ENCODE measurements around the gene PLA2G2C.
A peak's percentile ranks its signal among the peaks of the same experiment; 100 is the strongest.

PLA2G2C gene

DNA sequence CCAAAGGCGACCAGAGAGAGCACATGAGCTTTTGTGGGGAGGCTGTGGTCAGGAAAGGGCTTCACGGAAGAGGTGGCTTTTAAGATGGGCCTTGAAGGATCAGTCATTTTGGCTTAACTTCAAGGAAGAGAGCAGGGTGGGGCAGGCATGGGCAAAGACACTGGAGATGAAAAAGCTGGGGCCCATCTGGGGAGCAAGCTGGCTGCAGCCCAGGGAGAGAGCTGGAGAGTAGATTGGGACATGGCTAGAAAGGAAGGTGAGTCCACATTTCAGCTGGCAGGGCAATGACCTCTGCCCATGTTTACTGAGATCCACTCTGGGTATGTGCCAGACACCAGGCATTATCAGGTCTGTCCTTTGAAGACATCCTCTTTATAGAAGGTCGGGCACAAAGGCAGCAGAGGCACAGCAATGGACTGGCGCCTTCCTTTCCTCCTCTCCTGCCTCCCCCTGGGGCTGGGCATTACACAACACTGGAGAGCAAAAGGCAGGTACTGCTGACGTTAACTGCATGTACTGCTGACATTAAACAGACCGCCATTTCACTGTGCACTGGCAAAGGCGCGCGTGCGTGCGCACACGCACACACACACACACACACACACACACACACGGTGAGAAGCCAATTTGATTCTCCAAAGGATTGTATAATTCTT, 2.6 kb downstream of the PLA2G2C start:
- no peak for DNase-seq (ENCODE audit: low read depth)

DNA sequence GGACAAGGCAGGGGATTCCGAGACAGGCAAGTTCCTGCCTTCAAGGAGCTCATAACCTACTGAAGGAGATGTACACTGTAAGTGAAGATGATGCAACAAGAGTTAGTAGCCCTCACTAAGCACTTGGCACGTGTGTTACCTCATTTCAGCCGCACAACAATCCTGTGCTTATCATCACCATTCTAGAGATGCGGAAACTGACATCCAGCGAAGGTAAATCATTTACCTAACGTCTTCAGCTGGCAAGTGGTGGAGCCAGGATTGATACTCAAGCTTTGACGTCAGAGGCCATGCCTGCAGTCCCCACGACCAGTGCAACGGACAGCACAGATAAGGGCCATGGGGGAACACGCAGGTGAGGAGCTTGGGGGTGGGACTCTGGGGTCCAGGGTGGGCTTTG, 3.3 kb downstream of the PLA2G2C start:
- no peak for DNase-seq (ENCODE audit: low read depth)

DNA sequence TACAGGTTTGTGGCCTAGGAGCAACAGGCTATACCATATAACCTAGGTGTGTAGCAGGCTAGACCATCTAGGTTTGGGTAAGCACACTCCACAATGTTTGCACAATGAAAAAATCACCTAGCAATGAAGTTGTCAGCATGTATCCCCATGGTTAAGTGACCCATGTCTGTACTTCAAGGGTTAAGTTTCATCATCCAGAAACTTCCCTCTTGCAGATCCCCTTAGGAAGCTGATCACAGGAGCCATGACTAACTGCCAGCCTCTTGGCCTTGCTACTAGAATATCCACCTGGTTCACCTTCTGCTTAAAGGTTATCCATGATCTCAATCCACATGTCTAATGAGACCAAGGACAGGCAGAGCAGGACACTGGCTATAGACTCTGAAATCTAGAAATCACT, 3.9 kb downstream of the PLA2G2C start:
- no peak for DNase-seq (ENCODE audit: low read depth)

DNA sequence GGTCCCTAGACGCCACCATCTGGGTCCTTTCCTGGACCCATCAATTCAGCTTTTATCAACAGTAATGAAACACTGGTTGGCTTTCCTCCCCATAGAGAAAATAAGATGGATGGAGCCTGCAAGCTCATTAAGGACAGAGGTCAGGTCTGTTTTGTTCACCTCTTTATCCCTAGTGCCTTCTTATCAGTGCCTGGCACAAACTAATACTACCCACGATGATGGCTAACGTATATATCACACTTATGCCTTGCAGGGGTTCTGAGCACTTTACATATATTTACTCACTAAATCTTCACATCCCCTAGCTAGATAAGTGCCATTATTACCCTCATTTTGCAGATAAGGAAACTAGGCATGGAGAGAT, 5.5 kb downstream of the PLA2G2C start:
- no peak for DNase-seq (ENCODE audit: low read depth)

DNA sequence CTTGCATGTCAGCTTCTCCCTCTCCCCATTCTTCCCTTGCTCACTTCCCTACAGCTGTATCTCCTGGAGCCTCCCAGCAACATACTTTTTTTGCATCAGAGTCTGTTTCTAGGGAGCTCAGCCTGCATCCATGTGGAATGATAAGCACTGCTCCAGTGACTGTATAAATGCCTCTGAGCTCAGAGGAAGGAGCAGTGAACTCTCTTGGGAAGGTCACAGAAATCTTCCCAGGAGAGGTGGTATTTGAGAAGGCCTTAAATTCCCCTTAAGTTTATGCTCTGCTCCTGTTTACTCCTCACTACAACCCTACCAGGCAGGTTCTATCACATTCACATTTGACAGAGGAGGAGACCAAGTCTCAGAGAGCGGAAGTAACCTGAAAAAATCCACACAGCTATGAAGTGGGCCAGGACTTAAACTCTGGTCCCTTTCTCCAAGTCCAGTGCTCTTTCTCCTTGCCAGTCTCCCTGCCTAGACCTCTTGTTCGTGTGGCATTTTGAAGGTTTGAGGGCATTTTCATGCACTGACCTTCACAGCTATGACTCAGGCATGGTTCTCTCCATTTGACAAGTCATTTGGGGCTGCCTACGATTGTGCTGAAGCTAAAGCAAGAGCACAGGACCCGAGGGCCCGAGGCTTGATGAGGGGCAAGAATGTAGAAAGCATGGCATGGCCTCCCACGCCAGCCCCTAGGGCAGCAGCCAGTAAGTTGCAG, 6.0 kb downstream of the PLA2G2C start:
- no peak for DNase-seq (ENCODE audit: low read depth)

DNA sequence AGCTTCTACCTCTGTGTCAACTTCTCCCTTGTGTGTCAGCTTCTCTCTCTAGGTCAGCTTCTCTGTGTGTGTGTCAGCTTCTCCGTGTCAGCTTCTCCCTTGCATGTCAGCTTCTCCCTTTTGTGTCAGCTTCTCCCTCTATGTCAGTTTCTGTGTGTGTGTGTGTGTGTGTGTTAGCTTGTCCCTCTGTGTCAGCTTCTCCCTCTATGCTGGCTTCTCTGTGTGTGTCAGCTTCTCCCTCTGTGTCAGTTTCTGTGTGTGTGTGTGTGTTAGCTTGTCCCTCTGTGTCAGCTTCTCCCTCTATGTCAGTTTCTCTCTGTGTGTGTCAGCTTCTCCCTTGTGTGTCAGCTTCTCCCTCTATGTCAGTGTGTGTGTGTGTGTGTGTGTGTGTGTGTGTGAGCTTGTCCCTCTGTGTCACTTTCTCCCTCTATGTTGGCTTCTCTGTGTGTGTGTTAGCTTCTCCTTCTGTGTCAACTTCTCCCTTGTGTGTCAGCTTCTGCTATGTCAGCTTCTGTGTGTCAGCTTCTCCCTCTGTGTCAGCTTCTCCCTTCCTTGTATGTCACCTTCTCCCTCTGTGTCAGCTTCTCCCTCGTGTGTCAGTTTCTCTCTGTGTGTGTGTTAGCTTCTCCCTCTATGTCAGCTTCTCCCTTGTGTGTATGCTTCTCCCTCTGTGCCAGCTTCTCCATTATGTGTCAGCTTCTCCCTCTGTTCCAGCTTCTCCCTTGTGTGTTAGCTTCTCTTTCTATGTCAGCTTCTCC, 6.8 kb downstream of the PLA2G2C start:
- no peak for DNase-seq (ENCODE audit: low read depth)

DNA sequence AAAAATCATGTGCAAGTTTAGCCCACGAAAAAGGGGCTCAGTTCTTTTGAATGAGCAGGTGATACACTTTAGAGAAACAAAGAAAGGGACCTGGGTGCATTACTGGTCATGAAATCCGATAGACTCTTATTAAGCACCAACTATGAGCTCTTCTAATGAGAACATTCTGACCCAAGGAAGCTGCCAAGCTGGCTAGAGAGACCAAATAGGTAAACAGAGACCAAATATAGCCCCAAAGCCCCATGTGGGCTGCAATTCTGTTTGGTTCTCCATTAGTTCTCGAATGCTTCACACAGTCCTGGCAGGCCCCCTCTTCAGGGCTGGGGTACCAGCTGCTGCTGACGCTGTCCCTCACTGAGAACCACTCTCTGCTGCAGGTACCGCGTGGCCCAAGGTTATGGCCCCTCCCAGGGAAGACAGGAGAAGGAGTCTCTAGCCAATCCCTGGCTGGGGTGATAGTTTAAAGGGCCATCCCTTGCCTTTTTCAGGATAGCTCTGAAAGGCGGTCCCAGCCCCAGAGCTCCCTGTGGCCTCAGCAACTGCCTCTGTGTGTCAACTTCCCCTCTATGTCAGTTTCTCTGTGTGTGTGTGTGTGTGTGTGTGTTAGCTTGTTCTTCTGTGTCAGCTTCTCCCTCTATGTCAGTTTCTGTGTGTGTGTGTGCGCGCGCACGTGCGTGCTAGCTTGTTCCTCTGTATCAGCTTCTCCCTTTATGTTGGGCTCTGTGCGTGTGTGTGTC, 7.5 kb downstream of the PLA2G2C start:
- no peak for DNase-seq (ENCODE audit: low read depth)

DNA sequence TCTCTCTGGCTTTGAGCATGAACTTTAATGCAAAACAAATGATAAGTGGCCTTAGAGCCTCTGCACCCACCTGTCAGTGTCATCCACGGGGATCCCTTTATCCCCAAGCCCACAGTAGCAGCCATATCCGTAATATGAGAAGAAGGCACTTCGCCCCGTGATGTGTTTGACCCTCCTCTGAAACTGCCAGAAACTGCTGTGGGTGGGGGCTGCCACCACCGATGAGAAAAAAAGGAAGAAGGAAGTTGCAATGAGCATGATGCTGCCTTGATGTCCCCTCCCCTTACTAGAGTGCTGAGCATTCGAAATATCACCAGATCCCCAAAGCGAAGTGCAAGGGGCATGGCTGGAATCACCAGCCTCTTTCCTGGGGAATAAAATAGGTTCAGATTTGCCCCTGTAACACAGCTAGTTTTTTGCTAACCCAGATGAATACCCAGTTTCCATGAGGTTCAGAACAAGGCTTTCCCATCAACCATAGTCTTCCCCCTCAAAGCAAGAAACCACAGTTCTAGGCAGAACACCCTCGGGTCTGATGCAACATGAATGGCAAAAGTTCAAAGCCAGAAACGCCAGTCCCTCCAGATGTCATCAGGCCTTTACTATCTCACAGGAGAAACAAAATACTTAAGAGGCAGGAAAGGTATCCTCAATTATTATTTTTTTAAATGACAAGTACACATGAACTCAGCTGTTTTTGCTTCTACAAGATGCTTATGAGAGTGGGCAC, 11.2 kb downstream of the PLA2G2C start:
- DNase-seq (ENCODE audit: low read depth): no peak

DNA sequence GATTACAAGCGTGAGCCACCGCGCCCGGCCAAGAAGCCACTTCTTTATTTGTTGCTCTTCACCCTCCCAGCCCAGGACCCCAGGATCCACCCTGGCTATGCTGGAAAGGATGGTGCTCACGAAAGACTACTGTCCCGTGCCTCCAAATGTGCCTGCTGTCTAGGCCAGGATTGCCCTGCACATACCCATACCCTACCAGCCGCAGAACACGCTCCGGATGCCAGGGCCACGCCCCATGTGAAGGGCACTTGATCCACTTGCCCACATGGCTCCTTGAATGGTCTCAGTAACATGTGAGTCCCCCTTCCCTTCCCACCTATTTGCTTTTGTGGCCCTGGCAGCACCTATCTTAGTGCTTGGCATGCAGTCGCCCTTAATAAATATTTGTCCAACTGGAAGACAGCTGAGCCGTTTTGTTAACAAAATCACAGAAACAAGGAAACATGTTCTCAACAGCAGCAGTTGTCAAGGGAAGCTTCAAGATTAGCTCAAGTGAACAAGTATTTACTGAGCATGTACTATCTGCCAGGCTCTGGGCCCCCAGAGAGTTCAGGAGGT, 14.2 kb downstream of the PLA2G2C start:
- no peak for DNase-seq (ENCODE audit: low read depth)

DNA sequence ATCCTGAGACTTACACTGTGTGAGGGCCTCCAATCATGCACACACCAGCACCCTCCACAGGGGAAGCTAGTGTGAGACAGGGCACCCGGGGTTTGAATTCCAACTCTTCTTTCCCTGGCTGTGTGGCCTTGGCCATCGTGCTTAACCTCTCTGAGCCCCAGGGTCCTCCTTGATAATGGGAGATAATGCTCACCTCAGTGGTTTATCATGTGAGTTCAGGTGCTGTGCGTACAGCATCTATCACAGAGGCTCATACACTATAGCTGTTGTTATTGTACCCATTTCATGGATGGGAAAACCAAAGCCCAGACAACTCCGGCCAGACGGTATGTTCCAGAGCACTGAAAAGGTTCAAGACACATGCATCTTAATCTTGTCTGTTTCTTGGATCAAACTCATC, 16.4 kb downstream of the PLA2G2C start:
- DNase-seq (ENCODE audit: low read depth): no peak

DNA sequence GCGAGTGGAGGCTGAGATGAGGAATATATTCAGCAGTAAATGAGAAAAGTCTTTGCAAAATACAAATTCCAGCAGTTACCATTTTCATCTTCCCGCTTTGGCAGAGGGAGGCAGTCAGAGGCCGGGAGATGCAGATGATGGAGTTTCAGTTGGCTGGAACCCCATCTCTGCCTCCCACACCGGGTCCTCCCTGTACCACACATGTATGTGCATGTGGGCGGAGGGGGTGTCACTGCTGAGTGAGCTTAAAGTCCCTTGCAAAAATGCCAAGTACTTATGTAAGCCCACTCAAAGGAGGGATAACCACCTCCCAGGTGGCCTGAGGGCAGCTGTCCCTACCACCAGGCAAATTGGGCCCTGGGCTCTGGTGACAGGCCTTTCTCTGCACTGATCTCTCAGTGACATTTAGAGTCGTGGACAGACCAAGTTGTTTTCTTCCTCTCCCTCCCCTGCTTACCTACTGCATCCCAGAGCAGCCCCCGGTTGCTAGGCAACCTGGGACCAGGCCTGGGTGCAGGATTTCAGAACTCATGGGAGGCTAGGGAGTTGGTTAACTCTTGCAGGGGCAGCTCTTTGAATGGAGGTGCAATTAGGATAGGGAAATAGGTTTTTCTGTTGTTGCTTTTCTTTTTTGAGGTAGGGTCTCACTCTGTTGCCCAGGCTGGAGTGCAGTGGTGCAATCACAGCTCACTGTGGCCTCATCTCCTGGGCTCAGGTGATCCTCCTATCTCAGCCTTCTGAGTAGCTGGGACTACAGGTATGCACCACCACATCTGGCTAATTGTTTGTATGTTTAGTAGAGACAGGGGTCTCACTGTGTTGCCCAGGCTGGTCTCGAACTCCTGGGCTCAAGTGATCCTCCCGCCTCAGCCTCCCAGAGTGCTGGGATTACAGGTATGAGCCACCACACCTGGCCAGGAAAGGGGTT, 17.5 kb downstream of the PLA2G2C start:
- DNase-seq (ENCODE audit: low read depth): no peak

DNA sequence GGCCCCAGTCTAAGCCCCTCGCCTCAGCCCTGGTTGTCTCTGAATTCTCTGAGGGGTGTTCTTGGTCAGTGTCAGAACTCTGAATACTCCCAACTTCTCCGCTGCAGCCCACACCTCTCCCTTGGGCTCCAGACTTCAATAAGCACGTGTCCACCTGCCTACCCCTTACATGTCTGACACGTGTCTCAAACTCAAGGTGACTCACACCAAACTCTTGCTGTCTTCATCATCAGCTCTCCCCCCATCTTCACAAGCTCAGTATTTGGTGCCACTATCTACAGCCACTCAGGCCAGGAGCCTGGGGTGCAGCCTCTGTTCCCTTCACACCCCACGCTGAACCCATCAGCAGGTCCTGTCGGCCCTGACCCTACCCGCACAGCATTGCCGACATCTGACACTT, 19.2 kb downstream of the PLA2G2C start:
- no peak for DNase-seq (ENCODE audit: low read depth)

DNA sequence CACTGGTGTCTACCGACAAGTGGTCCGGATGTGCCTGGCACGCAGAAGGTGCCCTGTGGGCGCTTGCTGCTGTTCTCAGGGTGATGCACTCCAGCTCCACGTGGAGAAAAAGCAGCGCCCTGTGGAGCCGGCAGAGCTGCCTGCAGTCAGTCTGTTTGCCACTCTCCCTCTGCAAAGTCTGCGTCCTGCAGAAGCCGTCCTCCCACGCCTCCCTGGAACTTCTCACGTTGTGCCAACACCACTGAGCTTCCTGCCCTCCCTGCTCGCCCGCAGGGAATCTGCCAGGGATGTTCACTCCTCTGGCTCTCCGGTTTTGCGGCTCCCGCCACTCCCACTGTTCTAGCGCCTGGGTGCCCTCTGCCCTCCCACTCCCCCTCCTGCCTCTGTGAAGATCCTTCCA, 20.3 kb downstream of the PLA2G2C start:
- no peak for DNase-seq (ENCODE audit: low read depth)

DNA sequence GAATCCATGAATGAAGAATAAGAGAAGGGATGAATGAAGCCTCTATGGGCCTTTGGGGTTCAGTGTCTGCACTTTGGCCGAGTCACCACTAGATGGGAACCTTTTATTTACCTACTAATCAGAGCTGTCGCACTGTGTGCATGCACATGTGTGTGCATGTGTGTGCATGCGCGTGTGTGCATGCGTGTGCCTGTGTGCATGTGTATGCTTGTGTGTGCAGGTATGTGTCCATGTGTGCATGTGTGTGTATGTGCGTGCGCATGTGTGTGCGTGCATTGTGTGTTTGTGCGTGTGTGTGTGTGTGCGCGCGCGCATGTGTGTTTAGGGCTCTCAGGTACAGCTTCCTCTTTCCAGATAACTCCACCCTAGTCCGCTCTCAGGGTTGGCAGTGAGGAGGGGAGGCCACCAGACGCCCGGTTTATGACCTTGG, 20.8 kb downstream of the PLA2G2C start:
- DNase-seq (ENCODE audit: low read depth): peak; percentile 34

DNA sequence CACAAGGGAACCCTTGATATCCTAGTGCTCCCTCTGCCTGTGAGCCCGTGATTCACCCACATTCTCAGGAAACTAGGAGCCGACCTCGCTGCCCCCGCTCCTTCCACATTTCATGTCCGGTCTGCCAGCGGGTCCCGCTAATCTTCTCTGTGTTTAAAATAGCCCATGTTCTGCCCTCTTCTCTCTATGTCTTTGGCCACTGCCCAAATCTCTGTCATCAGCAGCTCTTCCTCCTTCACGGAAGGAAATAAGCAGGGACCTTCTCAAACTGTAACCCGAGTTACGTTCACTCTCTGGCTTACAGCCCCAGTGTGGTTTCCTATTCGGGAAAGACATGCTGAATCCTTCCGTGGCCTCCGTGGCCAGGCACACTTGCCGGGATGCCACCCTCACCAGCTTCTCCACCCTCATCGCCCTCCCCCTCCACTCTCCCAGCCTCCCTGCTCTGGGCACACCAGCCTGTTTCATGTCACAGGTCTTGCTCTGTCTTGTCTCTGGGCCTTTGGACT, 21.6 kb downstream of the PLA2G2C start:
- DNase-seq (ENCODE audit: low read depth): no peak

DNA sequence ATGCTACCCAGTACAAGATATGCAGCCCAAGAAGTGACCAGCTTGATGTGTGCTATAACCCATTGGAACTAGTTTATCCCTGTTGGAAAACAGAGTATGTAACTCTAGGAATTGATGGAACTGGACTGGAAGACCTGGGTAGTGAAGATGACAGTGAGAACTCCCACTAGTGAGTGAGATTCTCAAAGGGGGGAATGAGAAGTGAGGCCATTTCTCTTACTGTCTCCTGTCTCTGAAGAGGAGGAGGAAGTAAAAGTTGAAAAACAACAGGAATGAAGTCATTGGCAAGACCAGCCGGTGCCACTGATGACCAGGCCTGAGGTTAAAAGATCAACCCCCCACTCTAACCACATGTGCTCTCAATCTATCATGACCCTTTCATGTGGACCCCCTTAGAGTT, 26.3 kb downstream of the PLA2G2C start:
- DNase-seq (ENCODE audit: low read depth): no peak

DNA sequence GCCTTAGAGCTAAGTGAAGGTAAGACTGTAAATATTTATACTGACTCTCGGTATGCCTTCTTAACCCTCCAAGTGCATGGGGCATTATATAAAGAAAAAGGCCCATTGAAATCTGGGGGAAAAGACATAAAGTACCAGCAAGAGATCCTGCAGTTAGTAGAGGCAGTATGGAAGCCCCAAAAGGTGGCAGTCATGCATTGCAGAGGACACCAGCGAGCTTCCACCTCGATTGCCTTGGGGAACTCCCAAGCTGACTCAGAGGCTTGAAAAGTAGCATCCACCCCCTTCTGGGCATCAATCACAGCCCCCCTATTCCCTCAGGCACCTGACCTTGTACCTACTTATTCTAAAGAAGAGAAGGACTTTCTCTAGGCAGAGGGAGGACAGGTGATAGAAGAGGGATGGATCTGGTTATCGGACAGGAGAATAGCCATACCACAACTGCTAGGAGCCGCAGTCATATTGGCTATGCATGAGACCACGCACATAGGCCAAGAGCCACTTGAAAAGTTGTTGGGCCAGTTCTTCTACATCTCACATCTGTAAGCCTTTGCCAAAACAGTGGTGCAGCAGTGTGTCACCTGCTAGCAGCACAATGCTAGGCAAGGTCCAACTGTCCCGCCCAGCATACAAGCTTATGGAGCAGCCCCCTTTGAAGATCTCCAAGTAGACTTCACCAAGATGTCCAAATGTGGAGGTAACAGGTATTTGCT, 27.8 kb downstream of the PLA2G2C start:
- no peak for DNase-seq (ENCODE audit: low read depth)

DNA sequence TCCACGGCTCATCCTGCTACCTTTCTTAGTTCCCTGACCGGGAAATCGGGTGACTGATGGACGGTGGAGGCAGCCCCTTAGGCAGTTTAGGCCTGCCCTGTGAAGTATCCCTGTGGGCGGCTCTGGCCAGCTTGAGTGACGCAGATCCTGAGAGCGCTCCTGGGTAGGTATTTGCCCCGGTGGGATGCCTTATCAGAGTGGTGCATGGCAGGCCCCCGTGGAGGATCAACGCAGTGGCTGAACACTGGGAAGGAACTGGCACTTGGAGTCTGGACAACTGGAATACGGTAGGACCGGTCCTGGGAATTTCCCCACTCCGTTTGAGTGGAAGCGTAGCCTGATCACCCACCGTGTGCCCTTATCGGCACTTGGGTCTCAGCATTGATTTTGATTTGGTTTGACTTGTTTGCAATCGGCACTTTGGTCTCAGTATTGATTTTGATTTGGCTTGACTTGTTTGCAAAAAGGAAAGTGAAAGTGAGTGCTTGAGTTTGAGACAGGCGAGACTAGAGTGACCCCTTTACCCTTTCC, 32.0 kb downstream of the PLA2G2C start:
- DNase-seq (ENCODE audit: low read depth): no peak

DNA sequence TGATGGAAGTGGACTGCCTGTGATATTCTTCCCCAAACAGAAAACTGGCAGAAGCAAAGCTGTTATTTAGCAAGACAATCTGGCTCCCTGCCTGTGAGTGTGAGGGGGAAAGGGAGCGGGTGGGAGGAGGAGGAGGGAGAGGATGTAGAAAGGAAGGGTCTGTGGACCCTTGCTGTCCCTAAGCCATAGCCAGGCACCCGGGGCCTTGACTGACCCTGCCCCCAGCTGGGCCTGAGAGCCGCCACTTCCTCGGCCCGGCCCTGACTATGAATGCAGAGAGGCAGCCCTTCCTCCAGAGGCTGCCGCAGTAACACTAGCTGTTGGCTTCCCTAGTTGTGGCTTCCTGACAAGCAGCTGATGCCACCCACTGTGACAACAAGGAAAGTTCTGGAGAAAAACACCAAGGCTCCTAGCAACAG, 33.3 kb downstream of the PLA2G2C start:
- no peak for DNase-seq (ENCODE audit: low read depth)

Measured in ELR (cell line).